ENCODE results near the gene NANP. TPM values are rescaled to one million over a fixed set of nuclear protein-coding genes. Genes with fewer than 3 reads are reported as not detected.
"Not testable (repeated sequence)": the region's sequence is repeated elsewhere in the genome, so short reads cannot be mapped to it uniquely, and the experiment has no call there.

NANP gene
- polyA plus RNA-seq, 1 donor, result 5.7 TPM

DNA sequence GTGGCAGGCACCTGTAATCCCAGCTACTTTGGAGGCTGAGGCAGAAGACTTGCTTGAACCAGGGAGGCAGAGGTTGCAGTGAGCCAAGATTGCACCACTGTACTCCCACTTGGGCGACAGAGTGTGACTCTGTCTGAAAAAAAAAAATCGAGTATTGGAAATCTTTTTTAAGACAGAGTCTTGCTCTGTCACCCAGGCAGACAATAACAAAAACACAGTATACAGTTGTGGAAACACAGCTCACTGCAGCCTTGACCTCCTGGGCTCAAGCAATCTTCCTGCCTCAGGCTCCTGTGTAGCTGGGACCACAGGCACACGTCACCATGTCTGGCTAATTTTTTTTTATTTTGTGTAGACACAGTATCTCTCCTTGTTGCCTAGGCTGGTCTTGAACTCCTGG, 15.0 kb downstream of the NANP start:
- no CpG with 5 or more reads among the region's 3 CpGs for WGBS (ENCODE audit: insufficient coverage, low lambda C conversion rate)
- Histone ChIP-seq H3K27ac (ENCODE audit: low read length) (no peak overlapping the region), H3K36me3 (ENCODE audit: control insufficient read depth, insufficient read depth, low read length) (peaks cover 5% of the 10 kb centered on the region), H3K27me3 (ENCODE audit: control insufficient read depth, insufficient read depth, low read length) (no peaks in the 10 kb centered on the region), H3K4me1 (ENCODE audit: control insufficient read depth, insufficient read depth, low read length) (no peaks in the 10 kb centered on the region), H3K9me3 (ENCODE audit: control insufficient read depth, low read depth, low read length) (no peaks in the 10 kb centered on the region), H3K4me3 (ENCODE audit: low read length) (no peak overlapping the region)
- DNase-seq, result no peak

DNA sequence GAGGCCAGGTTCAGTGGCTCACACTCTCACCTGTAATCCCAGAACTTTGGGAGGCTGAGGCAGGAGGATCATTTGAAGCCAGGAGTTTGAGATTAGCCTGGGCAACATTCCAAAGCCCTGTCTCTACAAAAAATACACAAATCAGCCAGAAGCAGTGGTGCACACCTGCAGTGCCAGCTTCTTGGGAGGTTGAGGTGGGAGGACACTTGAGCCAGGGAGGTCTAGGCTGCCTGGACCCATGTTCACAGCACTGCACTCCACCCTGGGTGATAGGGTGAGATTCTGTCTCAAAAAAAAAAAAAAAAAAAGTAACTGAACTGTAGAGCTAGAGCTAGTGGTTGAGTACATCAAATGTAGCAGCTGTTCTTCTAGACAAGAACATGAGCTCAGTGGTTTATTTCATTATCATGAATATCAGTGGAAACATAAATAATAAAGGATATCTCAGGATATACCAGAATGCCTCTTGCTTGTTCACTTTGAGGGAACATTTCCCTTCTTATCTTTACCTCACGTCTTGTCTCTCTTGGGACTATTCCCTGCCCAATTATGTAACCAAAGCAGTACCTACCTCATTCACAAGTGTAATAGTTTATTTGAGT, 17.6 kb downstream of the NANP start:
- H3K4me3 ChIP-seq (ENCODE audit: low read length), result no peak overlapping the region
- no peaks in the 10 kb centered on the region for H3K4me1 ChIP-seq (ENCODE audit: control insufficient read depth, insufficient read depth, low read length)
- no peaks in the 10 kb centered on the region for H3K27me3 ChIP-seq (ENCODE audit: control insufficient read depth, insufficient read depth, low read length)
- 57% methylated on average over 1 of the region's 1 CpG for WGBS (ENCODE audit: insufficient coverage, low lambda C conversion rate)
- no peak overlapping the region for H3K27ac ChIP-seq (ENCODE audit: low read length)
- H3K9me3 ChIP-seq (ENCODE audit: control insufficient read depth, low read depth, low read length), result no peaks in the 10 kb centered on the region
- DNase-seq, result no peak
- H3K36me3 ChIP-seq (ENCODE audit: control insufficient read depth, insufficient read depth, low read length), result no peaks in the 10 kb centered on the region

DNA sequence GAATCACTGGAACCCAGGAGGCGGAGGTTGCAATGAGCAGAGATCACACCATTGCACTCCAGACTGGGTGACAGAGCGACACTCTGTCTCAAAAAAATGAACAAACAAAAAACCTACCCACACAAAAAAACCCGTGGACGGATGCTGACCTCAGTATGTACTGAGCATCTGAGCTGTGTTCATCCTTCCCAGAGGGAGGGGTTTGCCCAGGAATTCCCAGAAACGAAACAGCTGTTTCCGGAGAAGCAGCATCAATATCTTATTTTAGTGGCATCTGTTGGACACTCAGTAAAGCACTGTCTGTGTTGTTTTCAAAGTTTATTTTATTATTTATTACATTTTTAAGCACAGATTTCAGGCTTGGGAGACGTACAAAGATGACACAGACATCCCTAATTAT, 18.7 kb downstream of the NANP start:
- DNase-seq, result no peak
- H3K4me1 ChIP-seq (ENCODE audit: control insufficient read depth, insufficient read depth, low read length), result no peaks in the 10 kb centered on the region
- H3K4me3 ChIP-seq (ENCODE audit: low read length), result no peak overlapping the region
- no peaks in the 10 kb centered on the region for H3K27me3 ChIP-seq (ENCODE audit: control insufficient read depth, insufficient read depth, low read length)
- H3K9me3 ChIP-seq (ENCODE audit: control insufficient read depth, low read depth, low read length), result no peaks in the 10 kb centered on the region
- H3K36me3 ChIP-seq (ENCODE audit: control insufficient read depth, insufficient read depth, low read length), result no peaks in the 10 kb centered on the region
- no peak overlapping the region for H3K27ac ChIP-seq (ENCODE audit: low read length)
- 83% methylated on average over 2 of the region's 7 CpGs for WGBS (ENCODE audit: insufficient coverage, low lambda C conversion rate)

DNA sequence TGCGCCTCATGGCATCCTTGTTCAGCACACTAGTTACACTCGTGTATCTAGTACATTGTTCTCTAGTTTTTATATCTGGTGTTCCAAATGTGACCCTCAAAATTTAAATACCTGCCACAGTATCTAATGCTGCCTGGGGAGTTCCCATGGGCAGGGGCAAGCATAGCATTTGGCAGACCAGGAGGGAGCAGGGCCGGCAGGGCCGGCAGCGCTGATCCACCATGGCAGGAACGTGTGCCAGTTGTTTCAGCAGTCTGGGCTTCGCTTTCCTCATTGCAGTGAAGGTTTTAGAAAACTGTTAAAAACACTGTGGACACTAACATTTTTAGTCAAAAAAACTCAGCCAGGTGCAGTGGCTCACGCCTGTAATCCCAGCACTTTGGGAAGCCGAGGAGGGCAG, 19.2 kb downstream of the NANP start:
- Histone ChIP-seq H3K9me3 (ENCODE audit: control insufficient read depth, low read depth, low read length) (no peaks in the 10 kb centered on the region), H3K4me3 (ENCODE audit: low read length) (no peak overlapping the region), H3K27me3 (ENCODE audit: control insufficient read depth, insufficient read depth, low read length) (no peaks in the 10 kb centered on the region), H3K4me1 (ENCODE audit: control insufficient read depth, insufficient read depth, low read length) (no peaks in the 10 kb centered on the region), H3K27ac (ENCODE audit: low read length) (no peak overlapping the region), H3K36me3 (ENCODE audit: control insufficient read depth, insufficient read depth, low read length) (no peaks in the 10 kb centered on the region)
- no peak for DNase-seq
- WGBS (ENCODE audit: insufficient coverage, low lambda C conversion rate), result no CpG with 5 or more reads among the region's 9 CpGs

DNA sequence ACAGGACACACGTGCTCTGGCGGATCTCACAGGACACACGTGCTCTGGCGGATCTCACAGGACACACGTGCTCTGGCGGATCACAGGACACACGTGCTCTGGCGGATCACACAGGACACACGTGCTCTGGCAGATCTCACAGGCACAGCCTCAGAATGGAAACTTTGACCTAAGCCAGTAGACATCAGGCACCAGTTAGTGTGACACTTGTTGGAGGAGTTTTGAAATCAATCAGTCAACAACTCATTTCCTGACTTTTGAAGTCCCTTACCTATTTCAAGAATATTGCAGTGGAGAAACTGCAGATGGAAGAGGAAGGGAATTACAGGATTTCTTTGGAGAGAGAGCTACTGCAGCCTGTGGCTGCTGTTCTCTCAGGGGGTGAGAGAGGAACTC, 20.9 kb downstream of the NANP start:
- not testable (repeated sequence) for H3K4me1 ChIP-seq (ENCODE audit: control insufficient read depth, insufficient read depth, low read length); H3K27me3 ChIP-seq (ENCODE audit: control insufficient read depth, insufficient read depth, low read length); H3K9me3 ChIP-seq (ENCODE audit: control insufficient read depth, low read depth, low read length); H3K36me3 ChIP-seq (ENCODE audit: control insufficient read depth, insufficient read depth, low read length); DNase-seq; H3K4me3 ChIP-seq (ENCODE audit: low read length); H3K27ac ChIP-seq (ENCODE audit: low read length)
- no CpG with 5 or more reads among the region's 9 CpGs for WGBS (ENCODE audit: insufficient coverage, low lambda C conversion rate)

DNA sequence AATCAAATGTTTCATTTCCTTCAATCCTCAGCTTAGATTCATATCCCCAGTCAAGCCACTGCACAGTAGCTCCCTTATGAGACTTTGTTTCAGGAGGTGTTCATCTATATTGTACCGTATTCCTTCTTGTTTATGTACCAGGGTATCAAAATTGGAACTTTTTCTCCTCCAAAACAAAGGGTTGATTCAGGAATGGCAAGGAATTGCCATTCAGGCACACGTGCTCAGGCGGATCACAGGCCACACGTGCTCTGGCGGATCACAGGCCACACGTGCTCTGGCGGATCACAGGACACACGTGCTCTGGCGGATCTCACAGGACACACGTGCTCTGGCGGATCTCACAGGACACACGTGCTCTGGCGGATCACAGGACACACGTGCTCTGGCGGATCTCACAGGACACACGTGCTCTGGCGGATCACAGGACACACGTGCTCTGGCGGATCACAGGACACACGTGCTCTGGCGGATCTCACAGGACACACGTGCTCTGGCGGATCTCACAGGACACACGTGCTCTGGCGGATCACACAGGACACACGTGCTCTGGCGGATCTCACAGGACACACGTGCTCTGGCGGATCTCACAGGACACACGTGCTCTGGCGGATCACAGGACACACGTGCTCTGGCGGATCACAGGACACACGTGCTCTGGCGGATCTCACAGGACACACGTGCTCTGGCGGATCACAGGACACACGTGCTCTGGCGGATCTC, 21.5 kb downstream of the NANP start:
- WGBS (ENCODE audit: insufficient coverage, low lambda C conversion rate), result no CpG with 5 or more reads among the region's 39 CpGs
- not testable (repeated sequence) for H3K9me3 ChIP-seq (ENCODE audit: control insufficient read depth, low read depth, low read length); DNase-seq; H3K36me3 ChIP-seq (ENCODE audit: control insufficient read depth, insufficient read depth, low read length); H3K4me3 ChIP-seq (ENCODE audit: low read length); H3K4me1 ChIP-seq (ENCODE audit: control insufficient read depth, insufficient read depth, low read length); H3K27ac ChIP-seq (ENCODE audit: low read length); H3K27me3 ChIP-seq (ENCODE audit: control insufficient read depth, insufficient read depth, low read length)

DNA sequence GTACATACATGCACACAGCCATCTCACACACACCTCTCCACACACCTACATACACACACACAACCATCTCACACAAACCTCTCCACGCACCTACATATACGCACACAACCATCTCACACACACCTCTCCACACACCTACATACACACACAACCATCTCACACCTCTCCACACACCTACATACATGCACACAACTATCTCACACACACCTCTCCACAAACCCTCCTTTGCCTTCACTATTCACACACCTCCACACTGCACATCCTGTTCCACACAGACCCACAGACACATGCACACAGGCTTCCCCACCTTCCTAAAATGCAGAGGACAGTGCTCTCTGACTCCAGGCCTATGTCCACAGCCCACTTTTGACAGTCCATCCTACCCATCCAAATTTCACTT, 22.2 kb downstream of the NANP start:
- Histone ChIP-seq H3K9me3 (ENCODE audit: control insufficient read depth, low read depth, low read length) (no peaks in the 10 kb centered on the region), H3K4me1 (ENCODE audit: control insufficient read depth, insufficient read depth, low read length) (no peaks in the 10 kb centered on the region), H3K27me3 (ENCODE audit: control insufficient read depth, insufficient read depth, low read length) (no peaks in the 10 kb centered on the region), H3K36me3 (ENCODE audit: control insufficient read depth, insufficient read depth, low read length) (no peaks in the 10 kb centered on the region), H3K27ac (ENCODE audit: low read length) (no peak overlapping the region), H3K4me3 (ENCODE audit: low read length) (no peak overlapping the region)
- no CpG with 5 or more reads among the region's 2 CpGs for WGBS (ENCODE audit: insufficient coverage, low lambda C conversion rate)
- no peak for DNase-seq

DNA sequence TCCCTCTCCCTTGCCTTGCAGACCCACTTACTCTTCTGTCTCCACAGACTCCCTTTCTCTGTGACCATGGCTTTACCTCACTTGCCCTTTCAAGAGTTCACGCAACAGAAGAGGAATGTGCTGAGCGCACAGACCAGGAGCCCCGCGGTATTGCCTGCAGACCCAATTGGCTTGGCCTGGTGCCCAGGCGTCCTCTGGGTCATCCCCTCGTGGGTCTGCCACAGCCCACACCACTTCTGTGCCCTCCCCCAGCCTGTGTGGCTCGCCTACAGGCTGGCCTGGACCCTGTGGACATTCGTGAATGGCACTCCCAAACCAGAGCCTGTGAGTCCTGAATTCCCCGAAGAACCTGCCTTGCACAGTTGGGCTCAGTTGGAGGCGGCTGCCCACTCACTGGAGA, 23.2 kb downstream of the NANP start:
- H3K27ac ChIP-seq (ENCODE audit: low read length), result no peak overlapping the region
- WGBS (ENCODE audit: insufficient coverage, low lambda C conversion rate), result no CpG with 5 or more reads among the region's 10 CpGs
- H3K4me1 ChIP-seq (ENCODE audit: control insufficient read depth, insufficient read depth, low read length), result no peaks in the 10 kb centered on the region

DNA sequence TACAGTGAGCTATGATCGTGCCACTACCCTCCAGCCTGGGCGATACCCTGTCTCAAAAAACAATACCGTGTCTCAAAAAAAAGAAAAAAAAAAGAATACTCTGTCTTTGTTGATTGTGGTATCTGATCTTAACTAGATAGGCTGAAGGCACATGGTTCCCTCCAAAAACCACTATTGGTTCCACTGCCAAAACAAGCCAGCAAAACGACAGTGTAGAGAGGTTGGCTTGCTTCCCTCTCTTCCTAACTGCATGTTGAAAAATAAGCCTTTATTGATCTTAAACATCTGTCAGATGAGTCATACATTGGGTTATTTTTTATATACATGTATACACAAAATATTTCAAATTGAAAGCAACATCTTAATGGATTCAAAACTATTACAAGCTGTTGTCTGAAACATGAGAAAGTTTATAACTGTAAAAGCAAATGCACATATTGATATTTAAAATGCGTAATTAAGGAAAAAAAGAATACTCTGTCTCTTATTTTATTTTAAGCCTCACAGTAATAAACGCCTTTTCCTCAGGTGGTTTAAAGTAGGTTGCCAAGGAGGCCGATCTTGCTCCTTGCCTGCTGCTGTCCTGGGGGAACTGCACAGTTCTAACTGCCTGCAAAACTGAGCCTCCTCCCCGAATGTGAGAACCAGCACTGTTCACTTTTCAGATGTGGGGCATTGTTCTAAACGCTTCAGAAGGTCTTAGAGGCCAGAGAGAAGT, 31.5 kb downstream of the NANP start:
- Histone ChIP-seq H3K27ac (ENCODE audit: low read length) (no peak overlapping the region), H3K9me3 (ENCODE audit: control insufficient read depth, low read depth, low read length) (no peaks in the 10 kb centered on the region), H3K4me1 (ENCODE audit: control insufficient read depth, insufficient read depth, low read length) (no peaks in the 10 kb centered on the region), H3K36me3 (ENCODE audit: control insufficient read depth, insufficient read depth, low read length) (no peaks in the 10 kb centered on the region), H3K27me3 (ENCODE audit: control insufficient read depth, insufficient read depth, low read length) (no peaks in the 10 kb centered on the region), H3K4me3 (ENCODE audit: low read length) (no peak overlapping the region)
- WGBS (ENCODE audit: insufficient coverage, low lambda C conversion rate), result no CpG with 5 or more reads among the region's 9 CpGs
- no peak for DNase-seq

More for the DNA sequence above, 23.2 kb downstream of the NANP start:
- no peaks in the 10 kb centered on the region for H3K9me3 ChIP-seq (ENCODE audit: control insufficient read depth, low read depth, low read length)
- no peaks in the 10 kb centered on the region for H3K27me3 ChIP-seq (ENCODE audit: control insufficient read depth, insufficient read depth, low read length)
- no peak for DNase-seq
- no peaks in the 10 kb centered on the region for H3K36me3 ChIP-seq (ENCODE audit: control insufficient read depth, insufficient read depth, low read length)
- H3K4me3 ChIP-seq (ENCODE audit: low read length), result no peak overlapping the region

DNA sequence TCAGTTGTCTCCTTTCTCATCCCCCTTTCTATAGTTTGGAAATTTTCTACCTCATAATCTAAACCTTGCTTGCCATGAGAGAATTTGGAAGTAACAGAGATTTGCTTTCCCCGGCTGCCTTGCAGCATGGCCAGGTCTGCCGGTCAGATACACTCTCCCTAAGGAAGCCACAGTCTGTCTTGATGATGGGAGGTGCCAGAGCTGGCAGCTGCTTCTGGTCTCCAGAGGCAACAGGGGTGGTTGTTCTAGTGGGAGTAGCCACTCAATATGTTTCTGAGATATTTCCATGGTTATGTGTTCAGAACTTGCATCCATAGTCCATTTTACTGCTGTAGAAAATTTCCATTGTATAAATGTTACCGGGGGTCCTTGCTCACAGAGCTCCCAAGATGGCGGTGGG, 33.0 kb downstream of the NANP start:
- H3K4me3 ChIP-seq (ENCODE audit: low read length); H3K4me1 ChIP-seq (ENCODE audit: control insufficient read depth, insufficient read depth, low read length); H3K27ac ChIP-seq (ENCODE audit: low read length); DNase-seq; H3K36me3 ChIP-seq (ENCODE audit: control insufficient read depth, insufficient read depth, low read length); H3K27me3 ChIP-seq (ENCODE audit: control insufficient read depth, insufficient read depth, low read length); H3K9me3 ChIP-seq (ENCODE audit: control insufficient read depth, low read depth, low read length): not testable (repeated sequence)
- no CpG with 5 or more reads among the region's 4 CpGs for whole genome bisulfite sequencing (ENCODE audit: insufficient coverage, low lambda C conversion rate)
